ENCODE data around the gene OCLN. TPM values are rescaled to one million over a fixed set of nuclear protein-coding genes. Genes with fewer than 3 reads are reported as not detected.
"Not testable (repeated sequence)": the region's sequence is repeated elsewhere in the genome, so short reads cannot be mapped to it uniquely, and the experiment has no call there.

The OCLN gene
- total RNA-seq, 1 donor, result 3.0 TPM

- no peak for TF ChIP-seq CTCF (IDR thresholded peaks at IDR 0.05; ENCODE audit: insufficient read depth, low read length)
- no peak overlapping the region for H3K4me3 ChIP-seq (ENCODE audit: low read depth, low read length)
- no peak for DNase-seq (ENCODE audit: low read depth)
These were observed 15.4 kb upstream of the OCLN start for GRCh38 chr5:69477170-69477569.

DNA sequence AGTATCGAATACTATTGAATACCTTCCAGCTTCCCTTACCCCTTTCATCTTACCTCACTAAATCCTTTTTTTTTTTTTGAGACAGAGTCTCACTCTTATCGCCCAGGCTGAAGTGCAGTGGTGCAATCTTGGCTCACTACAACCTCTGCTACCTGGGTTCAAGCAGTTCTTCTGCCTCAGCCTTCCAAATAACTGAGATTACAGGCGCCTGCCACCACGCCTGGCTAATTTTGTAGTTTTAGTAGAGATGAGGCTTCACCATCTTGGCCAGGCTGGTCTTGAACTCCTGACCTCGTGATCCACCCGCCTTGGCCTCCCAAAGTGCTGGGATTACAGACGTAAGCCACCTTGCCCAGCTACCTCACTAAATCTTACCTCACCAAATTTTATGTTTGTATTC lies 14.3 kb upstream of the OCLN start:
- not testable (repeated sequence) for H3K4me3 ChIP-seq (ENCODE audit: low read depth, low read length); DNase-seq (ENCODE audit: low read depth)

GRCh38 chr5:69484891-69485290 lies 7.7 kb upstream of the OCLN start:
- peak; percentile 66 for DNase-seq (ENCODE audit: low read depth)
- TF ChIP-seq CTCF (IDR thresholded peaks at IDR 0.05; ENCODE audit: insufficient read depth, low read length), result no peak
- no peak overlapping the region for H3K4me3 ChIP-seq (ENCODE audit: low read depth, low read length)

DNA sequence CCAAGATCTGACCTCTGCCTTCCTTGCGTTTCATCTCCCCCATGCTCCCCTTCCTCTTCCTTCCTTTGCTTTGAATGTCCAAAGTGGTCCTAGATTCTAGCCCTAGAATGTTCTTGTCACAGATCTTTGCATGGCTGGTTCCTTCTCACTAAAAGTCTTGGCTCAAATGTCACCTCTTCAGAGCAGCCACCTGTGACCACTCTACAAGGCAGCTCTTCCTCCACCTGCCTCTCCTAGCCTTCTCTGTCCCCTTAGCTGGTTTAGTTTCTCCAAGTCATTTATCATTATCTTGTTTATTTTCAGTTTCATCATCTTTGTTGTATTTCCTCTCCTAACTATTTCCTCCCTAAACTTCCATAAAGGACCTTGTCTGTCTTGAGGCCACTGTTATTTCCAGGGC lies 7.1 kb upstream of the OCLN start:
- H3K4me3 ChIP-seq (ENCODE audit: low read depth, low read length), result no peak overlapping the region
- DNase-seq (ENCODE audit: low read depth), result no peak
- TF ChIP-seq CTCF (IDR thresholded peaks at IDR 0.05; ENCODE audit: insufficient read depth, low read length), result no peak

GRCh38 chr5:69489246-69489645 lies 3.3 kb upstream of the OCLN start:
- no peak for DNase-seq (ENCODE audit: low read depth)
- no peak overlapping the region for H3K4me3 ChIP-seq (ENCODE audit: low read depth, low read length)
- no peak for TF ChIP-seq CTCF (IDR thresholded peaks at IDR 0.05; ENCODE audit: insufficient read depth, low read length)

GRCh38 chr5:69491027-69491426 lies 1.6 kb upstream of the OCLN start:
- TF ChIP-seq CTCF (IDR thresholded peaks at IDR 0.05; ENCODE audit: insufficient read depth, low read length), result no peak
- H3K4me3 ChIP-seq (ENCODE audit: low read depth, low read length), result no peak overlapping the region
- no peak for DNase-seq (ENCODE audit: low read depth)

DNA sequence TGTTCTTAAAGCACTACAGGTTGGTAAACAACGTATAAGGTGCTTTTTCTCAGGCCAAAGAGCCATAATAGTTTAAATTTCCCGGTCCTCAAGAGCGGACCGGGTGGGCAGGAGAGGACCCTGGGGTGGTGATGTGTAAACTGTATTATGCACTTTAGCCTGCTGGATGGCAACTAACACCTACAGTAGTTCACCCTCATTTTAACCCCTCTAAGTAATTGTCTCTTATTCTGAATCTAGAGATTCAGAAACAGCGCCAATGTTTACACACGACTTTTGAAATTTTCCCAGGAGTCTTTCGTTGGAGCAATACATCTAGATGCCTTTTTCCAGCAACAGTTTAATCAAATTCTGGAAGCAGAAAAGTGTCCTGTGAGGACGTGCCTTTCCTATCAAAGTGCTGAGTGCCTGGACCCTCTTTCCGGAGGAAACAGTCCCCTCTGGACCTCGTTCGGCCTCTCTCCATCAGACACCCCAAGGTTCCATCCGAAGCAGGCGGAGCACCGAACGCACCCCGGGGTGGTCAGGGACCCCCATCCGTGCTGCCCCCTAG lies 676 bp upstream of the OCLN start:
- peak overlapping the region; percentile 65 for H3K4me3 ChIP-seq (ENCODE audit: low read depth, low read length)
- no peak for TF ChIP-seq CTCF (IDR thresholded peaks at IDR 0.05; ENCODE audit: insufficient read depth, low read length)
- no peak for DNase-seq (ENCODE audit: low read depth)

Measured in fibroblast of the aortic adventitia (primary cell).